Mucosa of descending colon (tissue), 3 donors: Measurements from ENCODE around the gene TRPC6. TPM values are rescaled to one million over a fixed set of nuclear protein-coding genes. Genes with fewer than 3 reads are reported as not detected.

ENCODE experiments used
- ATAC-seq: fragments of 200-7000 bp; cut with Tn5 transposase; one replicate; pipeline ENCODE4 v1.9.1; 2020; ENCODE audit warnings: mild to moderate bottlenecking, moderate library complexity
- DNase-seq, 3 donors: peaks; one replicate each; pipeline ENCODE4 v3.0.0-alpha.2; 2020
- H3K36me3 ChIP-seq: fragments of 200-600 bp; one replicate; pipeline ENCODE4 v1.8.0; 2021; ENCODE audit warnings: low read depth, mild to moderate bottlenecking
- H3K4me1 ChIP-seq: fragments of 200-600 bp; one replicate; pipeline ENCODE4 v1.8.0; 2021; ENCODE audit warnings: low read depth, mild to moderate bottlenecking
- H3K4me3 ChIP-seq: fragments of 200-600 bp; one replicate; pipeline ENCODE4 v1.8.0; 2021; ENCODE audit warnings: mild to moderate bottlenecking
- H3K9me3 ChIP-seq: fragments of 200-600 bp; one replicate; pipeline ENCODE4 v1.8.0; 2021; ENCODE audit warnings: mild to moderate bottlenecking
- intact Hi-C, 2 donors: fragments of 100-400 bp; cut with DNase I in 1 of 2; cut with micrococcal nuclease in 1 of 2; formaldehyde crosslinking; loops; one replicate each; pipeline versions ENCODE4 v1.11.0 to v1.11.1; 2022; cut with DNase I, micrococcal nuclease
- total RNA-seq, 3 donors: library from RNA; stranded (reverse); fragmentation: NEBNext Ultra II Directional in 2 of 3; extraction: Animal tissue kit (Norgen Biotek cat#: 25700) in 2 of 3; gene quantifications; one replicate each; pipeline versions ENCODE4 v1.2.1 to v1.2.4, GENCODE V29; 2021 to 2023
- TF ChIP-seq, protein P1 (sequence below): fragments of 200-600 bp; IDR thresholded peaks from one replicate; pipeline ENCODE4 v1.8.0; 2022; ENCODE audit warnings: antibody characterized with exemption, mild to moderate bottlenecking
- donor health status: DM: no; HTN: no; CAD: no; lungs with moderate emphysema.
- donor health status: DM: no; HTN: no; CAD: no.
- donor health status: DM: no; HTN: yes; CAD: no.

The TRPC6 gene
- total RNA-seq, 3 donors from 2014 or later = 1.3 to 4.7 (median 1.4) TPM

GRCh38 chr11:101436511-101437142 lies 147.2 kb downstream of the TRPC6 start:
- Histone ChIP-seq H3K36me3 (no peaks in the 10 kb centered on the region), H3K9me3 (no peaks in the 10 kb centered on the region), H3K4me1 (no peaks in the 10 kb centered on the region), H3K4me3 (no peak overlapping the region)
- DNase-seq (peak in 1 of 3 donors; percentile 69), ATAC-seq (peak; percentile 29)
- TF ChIP-seq, protein P1, sequence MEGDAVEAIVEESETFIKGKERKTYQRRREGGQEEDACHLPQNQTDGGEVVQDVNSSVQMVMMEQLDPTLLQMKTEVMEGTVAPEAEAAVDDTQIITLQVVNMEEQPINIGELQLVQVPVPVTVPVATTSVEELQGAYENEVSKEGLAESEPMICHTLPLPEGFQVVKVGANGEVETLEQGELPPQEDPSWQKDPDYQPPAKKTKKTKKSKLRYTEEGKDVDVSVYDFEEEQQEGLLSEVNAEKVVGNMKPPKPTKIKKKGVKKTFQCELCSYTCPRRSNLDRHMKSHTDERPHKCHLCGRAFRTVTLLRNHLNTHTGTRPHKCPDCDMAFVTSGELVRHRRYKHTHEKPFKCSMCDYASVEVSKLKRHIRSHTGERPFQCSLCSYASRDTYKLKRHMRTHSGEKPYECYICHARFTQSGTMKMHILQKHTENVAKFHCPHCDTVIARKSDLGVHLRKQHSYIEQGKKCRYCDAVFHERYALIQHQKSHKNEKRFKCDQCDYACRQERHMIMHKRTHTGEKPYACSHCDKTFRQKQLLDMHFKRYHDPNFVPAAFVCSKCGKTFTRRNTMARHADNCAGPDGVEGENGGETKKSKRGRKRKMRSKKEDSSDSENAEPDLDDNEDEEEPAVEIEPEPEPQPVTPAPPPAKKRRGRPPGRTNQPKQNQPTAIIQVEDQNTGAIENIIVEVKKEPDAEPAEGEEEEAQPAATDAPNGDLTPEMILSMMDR = peak; percentile 21
- intact Hi-C loops = loop anchor here in 1 of 2 donors (5.0 kb wide), 1 partner anchor 44 kb away; no protein-coding TSS in a partner anchor

DNA sequence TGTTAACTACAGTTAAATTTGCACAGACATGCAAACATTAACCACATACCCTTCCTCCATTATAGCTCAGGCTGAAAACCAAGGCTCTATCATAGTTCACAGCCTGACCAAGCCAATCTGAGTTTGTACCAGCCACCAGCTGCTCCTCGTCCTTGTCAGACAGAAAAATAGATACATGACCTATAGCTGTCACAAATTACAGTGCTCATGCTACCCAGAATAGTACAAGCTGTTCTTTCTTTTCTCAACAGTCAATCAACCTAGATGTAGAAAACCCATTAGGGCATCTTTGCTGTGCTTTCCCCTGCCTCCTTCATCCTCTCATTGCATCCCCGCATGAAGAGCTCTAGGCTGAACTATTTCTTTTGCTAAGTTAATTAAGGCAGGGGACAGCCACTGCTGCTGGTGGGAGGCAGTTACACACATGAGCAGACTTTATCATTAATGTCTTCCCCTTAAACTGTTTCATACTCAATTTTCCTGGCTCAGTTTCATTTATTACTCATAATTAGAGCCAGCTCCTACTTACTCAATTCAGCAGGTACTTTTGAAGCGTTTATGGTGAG lies 148.3 kb downstream of the TRPC6 start:
- intact Hi-C loops = loop anchor here in 1 of 2 donors (5.0 kb wide), 1 partner anchor 43 kb away; no protein-coding TSS in a partner anchor
- H3K36me3 ChIP-seq = no peaks in the 10 kb centered on the region
- H3K4me1 ChIP-seq = no peaks in the 10 kb centered on the region
- DNase-seq = no peak
- no peak overlapping the region for H3K4me3 ChIP-seq
- ATAC-seq = no peak
- no peaks in the 10 kb centered on the region for H3K9me3 ChIP-seq
- TF ChIP-seq, protein P1 = no peak

- H3K4me3 ChIP-seq = no peak overlapping the region
- no peaks in the 10 kb centered on the region for H3K4me1 ChIP-seq
- ATAC-seq (no peak), DNase-seq (no peak)
- TF ChIP-seq, protein P1 = no peak
- no peaks in the 10 kb centered on the region for H3K9me3 ChIP-seq
- no peaks in the 10 kb centered on the region for H3K36me3 ChIP-seq
- intact Hi-C loops = no loop called here
Measured at GRCh38 chr11:101434026-101434643, 149.7 kb downstream of the TRPC6 start.

- no peaks in the 10 kb centered on the region for H3K9me3 ChIP-seq
- no peak for DNase-seq
- no peaks in the 10 kb centered on the region for H3K36me3 ChIP-seq
- no peaks in the 10 kb centered on the region for H3K4me1 ChIP-seq
- H3K4me3 ChIP-seq = no peak overlapping the region
- ATAC-seq = no peak
- TF ChIP-seq, protein P1 = no peak
- intact Hi-C loops = no loop called here
Measured at GRCh38 chr11:101433151-101433550, 150.7 kb downstream of the TRPC6 start.

- DNase-seq (peak in 1 of 3 donors; percentile 17), ATAC-seq (peak; percentile 71)
- no peaks in the 10 kb centered on the region for H3K9me3 ChIP-seq
- H3K4me3 ChIP-seq = no peak overlapping the region
- no peaks in the 10 kb centered on the region for H3K4me1 ChIP-seq
- no peaks in the 10 kb centered on the region for H3K36me3 ChIP-seq
- intact Hi-C loops = no loop called here
- TF ChIP-seq, protein P1 = no peak
Measured at GRCh38 chr11:101429703-101430540, 153.9 kb downstream of the TRPC6 start.
